K562 (cell line): Measurements from ENCODE around the gene POFUT2. TPM values are rescaled to one million over a fixed set of nuclear protein-coding genes. Genes with fewer than 3 reads are reported as not detected.

ENCODE experiments used
- ATAC-seq: fragments of 200-7000 bp; cut with Tn5 transposase; 3 replicates; pipeline ENCODE4 v1.9.1; 2020; ENCODE audit warnings: moderate library complexity
- BruUV-seq: library from RNA; stranded (reverse); fragments of 400-500 nt; replicated peaks from 2 replicates; lab custom pipeline; 2021; lab: Mats Ljungman, UMichigan
- CTCF ChIA-PET: fragments of 300-600 bp; formaldehyde crosslinking; extraction: SDS; loops from one replicate; lab custom pipeline; 2021; ENCODE audit warnings: low intra/inter-chr PET ratio; lab: Yijun Ruan, JAX
- POLR2A ChIA-PET: fragments of 300-600, 350-650 bp; sonication (Branson Sonifier 250); formaldehyde crosslinking; extraction: SDS; loops from one replicate; lab custom pipeline; 2021; ENCODE audit warnings: antibody characterized with exemption, inconsistent platforms; lab: Yijun Ruan, JAX
- DNase-seq, 4 experiments: peaks; one replicate each; pipeline versions ENCODE4 v3.0.0 to v3.0.0-alpha.2; 2011 to 2018; ENCODE audit warnings: low spot score in 3 of 4, mixed read lengths in 3 of 4; ENCODE audit errors: extremely low read depth in 1 of 4
- FAIRE-seq: peaks from 2 replicates; lab custom pipeline; 2011; peaks lifted over from hg19 to GRCh38; lab: Jason Lieb, UNC
- H2AFZ ChIP-seq: 2 replicates; pipeline ENCODE4 v1.6.0; 2011; ENCODE audit warnings: low read depth, low read length, control low read depth, inconsistent platforms
- H3K27ac ChIP-seq: fragments of 200-600 bp; 3 replicates; pipeline ENCODE4 v1.8.0; 2011; ENCODE audit warnings: low read depth, mild to moderate bottlenecking, control low read depth, inconsistent platforms, low read length, moderate library complexity, mixed read lengths; ENCODE audit errors: extremely low read depth
- H3K27me3 ChIP-seq, 2 experiments: fragments of 300-600 bp in 1 of 2; 2 replicates in 1 of 2; 3 replicates in 1 of 2; pipeline versions ENCODE4 v1.6.0 to v1.8.0; 2011; ENCODE audit warnings: inconsistent platforms in 2 of 2, low read length in 2 of 2, mild to moderate bottlenecking in 1 of 2, mixed read lengths in 1 of 2, moderate library complexity in 1 of 2; ENCODE audit not compliant: control insufficient read depth in 2 of 2, insufficient read depth in 2 of 2
- H3K36me3 ChIP-seq: fragments of 300-600 bp; 3 replicates; pipeline ENCODE4 v1.8.0; 2011; ENCODE audit warnings: mild to moderate bottlenecking, low read length, inconsistent platforms; ENCODE audit not compliant: control insufficient read depth, insufficient read depth
- H3K4me1 ChIP-seq, 2 experiments: fragments of 200-600 bp in 1 of 2; replicated peaks in 1 of 2; 2 replicates in 1 of 2; 3 replicates in 1 of 2; pipeline versions ENCODE4 v1.5.1 to v1.8.0; 2011; ENCODE audit warnings: inconsistent platforms in 2 of 2, low read length in 2 of 2, mild to moderate bottlenecking in 1 of 2, mixed read lengths in 1 of 2, moderate library complexity in 1 of 2; ENCODE audit not compliant: control insufficient read depth in 2 of 2, insufficient read depth in 2 of 2
- H3K4me2 ChIP-seq: 2 replicates; pipeline ENCODE4 v1.6.1; 2011; ENCODE audit warnings: low read length, control low read depth, inconsistent platforms, mixed read lengths; ENCODE audit not compliant: insufficient read depth
- H3K4me3 ChIP-seq: fragments of 200-600 bp; sonication (generic), shearing (Covaris generic); 2 replicates; pipeline ENCODE4 v1.5.1; 2016; ENCODE audit warnings: control low read depth, inconsistent platforms
- H3K79me2 ChIP-seq: fragments of 200-600 bp; 3 replicates; pipeline ENCODE4 v1.8.0; 2011; ENCODE audit warnings: low read length, inconsistent platforms; ENCODE audit not compliant: control insufficient read depth, insufficient read depth
- H3K9ac ChIP-seq, 2 experiments: 2 replicates each; pipeline versions ENCODE4 v1.6.0 to v1.6.1; 2011; ENCODE audit warnings: low read depth in 2 of 2, low read length in 2 of 2, control low read depth in 1 of 2, inconsistent platforms in 1 of 2, mild to moderate bottlenecking in 1 of 2, mixed read lengths in 1 of 2; ENCODE audit not compliant: insufficient read depth in 1 of 2
- H3K9me1 ChIP-seq: one replicate; pipeline ENCODE4 v1.6.0; 2011; ENCODE audit warnings: inconsistent platforms, mild to moderate bottlenecking, low read length, moderate library complexity; ENCODE audit not compliant: control insufficient read depth, insufficient read depth
- H3K9me3 ChIP-seq: replicated peaks from 2 replicates; pipeline ENCODE4 v1.5.1; 2011; ENCODE audit warnings: low read depth, low read length, inconsistent platforms; ENCODE audit not compliant: control insufficient read depth, insufficient read depth
- H4K20me1 ChIP-seq: replicated peaks from 2 replicates; pipeline ENCODE4 v1.6.1; 2011; ENCODE audit warnings: low read length, inconsistent platforms, mixed read lengths; ENCODE audit not compliant: control insufficient read depth, insufficient read depth
- ARID1B ChIP-seq: fragments of 450-650 bp; IDR thresholded peaks from 2 replicates; pipeline ENCODE4 v1.6.1; 2016; ENCODE audit warnings: antibody characterized with exemption, mild to moderate bottlenecking, inconsistent platforms
- EHMT2 ChIP-seq: fragments of 450-650 bp; IDR thresholded peaks from 2 replicates; pipeline ENCODE4 v1.6.1; 2018; ENCODE audit warnings: antibody characterized with exemption
- FUS ChIP-seq: fragments of 200-400 bp; formaldehyde crosslinking; optimal IDR thresholded peaks from 2 replicates; pipeline ENCODE3; 2017; ENCODE audit warnings: low read depth, low read length
- MCM7 ChIP-seq, 2 experiments: fragments of 450-650 bp; IDR thresholded peaks; 2 replicates each; pipeline ENCODE4 v1.6.1; 2016 to 2018
- SIX5 ChIP-seq, 2 experiments: IDR thresholded peaks; 2 replicates each; pipeline ENCODE4 v1.6.1; 2011; ENCODE audit warnings: low read length in 2 of 2, borderline replicate concordance in 1 of 2, low read depth in 1 of 2, mild to moderate bottlenecking in 1 of 2, moderate library complexity in 1 of 2; ENCODE audit not compliant: insufficient read depth in 1 of 2
- SP1 ChIP-seq: sonication (generic); formaldehyde crosslinking; IDR thresholded peaks from 2 replicates; pipeline ENCODE4 v1.8.1; 2022; ENCODE audit warnings: mild to moderate bottlenecking, missing genetic modification reagents
- TBP ChIP-seq: optimal IDR thresholded peaks from 2 replicates; pipeline ENCODE3; 2011; ENCODE audit warnings: low read depth, low read length, improper control_type of control experiment
- TCFL5 ChIP-seq: fragments of 250-450 bp; sonication (Bioruptor Pico); conservative IDR thresholded peaks from 2 replicates; pipeline ENCODE4 v1.6.1; 2021; ENCODE audit warnings: mild to moderate bottlenecking, moderate library complexity, matching md5 sums
- WHSC1 ChIP-seq: IDR thresholded peaks from one replicate; pipeline ENCODE4 v1.6.1; 2012; ENCODE audit warnings: low read length, control low read depth, inconsistent platforms
- ZNF212 ChIP-seq: fragments of 450-650 bp; formaldehyde crosslinking; IDR thresholded peaks from 2 replicates; pipeline ENCODE4 v1.4.0; 2020; ENCODE audit warnings: mild to moderate bottlenecking
- ZNF668 ChIP-seq: fragments of 250-450 bp; sonication (Bioruptor Pico); IDR thresholded peaks from 2 replicates; pipeline ENCODE4 v1.8.0; 2022; ENCODE audit warnings: mild to moderate bottlenecking, inconsistent platforms
- ZNF77 ChIP-seq: fragments of 250-450 bp; sonication (Bioruptor Pico); IDR thresholded peaks from 2 replicates; pipeline ENCODE4 v1.5.0; 2020
- ZNF830 ChIP-seq: fragments of 250-450 bp; sonication (Bioruptor Pico); IDR thresholded peaks from 2 replicates; pipeline ENCODE4 v1.5.0; 2021; ENCODE audit warnings: mild to moderate bottlenecking
- WGBS: fragments of 100-300 bp; shearing (Covaris generic); methylation state at CpG from one replicate; pipeline ENCODE4 v1.1.6; 2016; ENCODE audit warnings: low coverage, mixed read lengths; ENCODE audit not compliant: insufficient coverage; ENCODE audit errors: missing lambda C conversion rate; 5-methylcytosine and 5-hydroxymethylcytosine counted together
- in situ Hi-C: fragments of 300-500 bp; cut with MboI; formaldehyde crosslinking; loops from 4 replicates; pipeline ENCODE4 v1.15.0; 2018; ENCODE audit warnings: inconsistent platforms, mixed read lengths
- intact Hi-C: fragments of 100-400 bp; cut with micrococcal nuclease; formaldehyde crosslinking; loops from 2 replicates; pipeline ENCODE4 v1.14.2; 2022
- polyA plus RNA-seq, 8 experiments: library from polyadenylated mRNA; depleted of rRNA in 4 of 8; stranded (reverse) in 5 of 8; unstranded in 3 of 8; fragments of >200 nt; fragmentation: Nextera tagmentation in 2 of 8; fragmentation: Illumina TruSeq in 1 of 8; extraction: Ambion mirVana in 2 of 8; extraction: Trizol in 1 of 8; gene quantifications; 2 replicates each; pipeline versions ENCODE4 v1.2.1 to v1.2.3, GENCODE V29; 2011 to 2014; ENCODE audit warnings: inconsistent platforms in 1 of 8, missing spikeins in 1 of 8
- total RNA-seq, 7 experiments: library from RNA; depleted of rRNA in 6 of 7; stranded (reverse); fragments of >200 nt in 6 of 7; fragmentation: Illumina TruSeq in 2 of 7; extraction: Trizol in 2 of 7; gene quantifications; 2 replicates each; pipeline versions ENCODE4 v1.2.1 to v1.2.3, GENCODE V29; 2011 to 2021; ENCODE audit warnings: low replicate concordance in 1 of 7
- TF ChIP-seq, protein P1 (sequence below): fragments of 450-650 bp; formaldehyde crosslinking; conservative IDR thresholded peaks from 2 replicates; pipeline ENCODE4 v1.4.0; 2022; ENCODE audit warnings: mild to moderate bottlenecking, missing genetic modification characterization
- TF ChIP-seq, protein P2 (sequence below): fragments of 150-350 bp; conservative IDR thresholded peaks from 2 replicates; pipeline ENCODE4 v1.6.1; 2014; ENCODE audit warnings: low read length
- TF ChIP-seq, protein P3 (sequence below): fragments of 450-650 bp; IDR thresholded peaks from 2 replicates; pipeline ENCODE4 v1.6.1; 2016; ENCODE audit warnings: missing biosample characterization, missing genetic modification characterization
- TF ChIP-seq, protein P4 (sequence below): sonication (generic); formaldehyde crosslinking; IDR thresholded peaks from 2 replicates; pipeline ENCODE4 v1.8.1; 2023; ENCODE audit warnings: mild to moderate bottlenecking, missing genetic modification reagents

POFUT2 gene
- total and polyA plus RNA-seq, 9 of the 15 experiments (the other 6 are each of a cell fraction or from before 2014, with no cell fraction given) = 1.1 to 24.2 (median 11.0) TPM

DNA sequence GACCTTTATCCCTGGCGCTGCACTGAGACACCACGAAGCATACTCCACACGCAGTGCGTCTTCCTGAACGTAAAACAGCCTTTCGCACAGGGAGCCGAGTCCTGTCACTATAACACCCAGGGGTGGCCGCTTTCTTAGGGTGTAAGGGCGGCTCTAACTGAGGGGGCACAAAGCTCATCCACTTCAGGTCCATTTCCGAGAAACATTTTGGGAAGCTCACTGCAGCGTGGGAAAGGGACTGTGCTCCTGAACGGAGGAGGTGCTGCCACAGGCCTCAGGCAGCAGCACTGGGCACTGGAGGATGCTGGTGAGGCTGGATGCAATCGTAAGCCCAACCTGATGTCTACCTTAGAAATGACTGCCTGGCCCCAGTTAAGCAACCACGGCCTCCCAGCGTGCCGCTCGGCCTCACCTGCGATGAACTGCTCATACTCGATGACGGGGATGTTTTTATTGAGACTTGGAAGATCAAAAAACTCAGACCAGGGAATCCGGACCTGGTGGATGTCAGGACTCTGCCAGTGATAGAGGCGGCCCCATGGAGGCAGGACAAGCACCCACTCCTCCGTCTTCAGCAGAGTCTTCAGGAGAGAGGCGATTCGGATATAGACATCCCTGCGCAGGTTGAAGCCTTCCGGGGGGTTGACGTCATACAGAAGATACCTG lies 2.3 kb downstream of the POFUT2 start:
- TF ChIP-seq EHMT2 (no peak), FUS (no peak), ARID1B (no peak), SP1 (CRISPR knock-in tag) (no peak), ZNF212 (CRISPR knock-in tag) (no peak), TBP (no peak), ZNF668 (CRISPR knock-in tag) (no peak), SIX5 (IDR thresholded peaks at IDR 0.05; ENCODE audit: borderline replicate concordance in 1 of 2, insufficient read depth in 1 of 2, low read depth in 1 of 2, low read length in 2 of 2) (no peak), ZNF830 (CRISPR knock-in tag) (no peak), MCM7 (IDR thresholded peaks at IDR 0.05) (no peak), TCFL5 (CRISPR knock-in tag) (no peak), ZNF77 (CRISPR knock-in tag) (no peak), WHSC1 (no peak)
- TF ChIP-seq, protein P1, sequence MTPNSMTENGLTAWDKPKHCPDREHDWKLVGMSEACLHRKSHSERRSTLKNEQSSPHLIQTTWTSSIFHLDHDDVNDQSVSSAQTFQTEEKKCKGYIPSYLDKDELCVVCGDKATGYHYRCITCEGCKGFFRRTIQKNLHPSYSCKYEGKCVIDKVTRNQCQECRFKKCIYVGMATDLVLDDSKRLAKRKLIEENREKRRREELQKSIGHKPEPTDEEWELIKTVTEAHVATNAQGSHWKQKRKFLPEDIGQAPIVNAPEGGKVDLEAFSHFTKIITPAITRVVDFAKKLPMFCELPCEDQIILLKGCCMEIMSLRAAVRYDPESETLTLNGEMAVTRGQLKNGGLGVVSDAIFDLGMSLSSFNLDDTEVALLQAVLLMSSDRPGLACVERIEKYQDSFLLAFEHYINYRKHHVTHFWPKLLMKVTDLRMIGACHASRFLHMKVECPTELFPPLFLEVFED = no peak
- TF ChIP-seq, protein P2, sequence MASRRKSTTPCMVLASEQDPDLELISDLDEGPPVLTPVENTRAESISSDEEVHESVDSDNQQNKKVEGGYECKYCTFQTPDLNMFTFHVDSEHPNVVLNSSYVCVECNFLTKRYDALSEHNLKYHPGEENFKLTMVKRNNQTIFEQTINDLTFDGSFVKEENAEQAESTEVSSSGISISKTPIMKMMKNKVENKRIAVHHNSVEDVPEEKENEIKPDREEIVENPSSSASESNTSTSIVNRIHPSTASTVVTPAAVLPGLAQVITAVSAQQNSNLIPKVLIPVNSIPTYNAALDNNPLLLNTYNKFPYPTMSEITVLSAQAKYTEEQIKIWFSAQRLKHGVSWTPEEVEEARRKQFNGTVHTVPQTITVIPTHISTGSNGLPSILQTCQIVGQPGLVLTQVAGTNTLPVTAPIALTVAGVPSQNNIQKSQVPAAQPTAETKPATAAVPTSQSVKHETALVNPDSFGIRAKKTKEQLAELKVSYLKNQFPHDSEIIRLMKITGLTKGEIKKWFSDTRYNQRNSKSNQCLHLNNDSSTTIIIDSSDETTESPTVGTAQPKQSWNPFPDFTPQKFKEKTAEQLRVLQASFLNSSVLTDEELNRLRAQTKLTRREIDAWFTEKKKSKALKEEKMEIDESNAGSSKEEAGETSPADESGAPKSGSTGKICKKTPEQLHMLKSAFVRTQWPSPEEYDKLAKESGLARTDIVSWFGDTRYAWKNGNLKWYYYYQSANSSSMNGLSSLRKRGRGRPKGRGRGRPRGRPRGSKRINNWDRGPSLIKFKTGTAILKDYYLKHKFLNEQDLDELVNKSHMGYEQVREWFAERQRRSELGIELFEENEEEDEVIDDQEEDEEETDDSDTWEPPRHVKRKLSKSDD = no peak
- TF ChIP-seq, protein P3, sequence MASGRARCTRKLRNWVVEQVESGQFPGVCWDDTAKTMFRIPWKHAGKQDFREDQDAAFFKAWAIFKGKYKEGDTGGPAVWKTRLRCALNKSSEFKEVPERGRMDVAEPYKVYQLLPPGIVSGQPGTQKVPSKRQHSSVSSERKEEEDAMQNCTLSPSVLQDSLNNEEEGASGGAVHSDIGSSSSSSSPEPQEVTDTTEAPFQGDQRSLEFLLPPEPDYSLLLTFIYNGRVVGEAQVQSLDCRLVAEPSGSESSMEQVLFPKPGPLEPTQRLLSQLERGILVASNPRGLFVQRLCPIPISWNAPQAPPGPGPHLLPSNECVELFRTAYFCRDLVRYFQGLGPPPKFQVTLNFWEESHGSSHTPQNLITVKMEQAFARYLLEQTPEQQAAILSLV (tag) = no peak
- TF ChIP-seq, protein P4, sequence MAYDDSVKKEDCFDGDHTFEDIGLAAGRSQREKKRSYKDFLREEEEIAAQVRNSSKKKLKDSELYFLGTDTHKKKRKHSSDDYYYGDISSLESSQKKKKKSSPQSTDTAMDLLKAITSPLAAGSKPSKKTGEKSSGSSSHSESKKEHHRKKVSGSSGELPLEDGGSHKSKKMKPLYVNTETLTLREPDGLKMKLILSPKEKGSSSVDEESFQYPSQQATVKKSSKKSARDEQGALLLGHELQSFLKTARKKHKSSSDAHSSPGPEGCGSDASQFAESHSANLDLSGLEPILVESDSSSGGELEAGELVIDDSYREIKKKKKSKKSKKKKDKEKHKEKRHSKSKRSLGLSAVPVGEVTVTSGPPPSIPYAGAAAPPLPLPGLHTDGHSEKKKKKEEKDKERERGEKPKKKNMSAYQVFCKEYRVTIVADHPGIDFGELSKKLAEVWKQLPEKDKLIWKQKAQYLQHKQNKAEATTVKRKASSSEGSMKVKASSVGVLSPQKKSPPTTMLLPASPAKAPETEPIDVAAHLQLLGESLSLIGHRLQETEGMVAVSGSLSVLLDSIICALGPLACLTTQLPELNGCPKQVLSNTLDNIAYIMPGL (CRISPR knock-in tag) = no peak
- FAIRE-seq (no peak), ATAC-seq (no peak), DNase-seq (no peak)
- H3K4me2 ChIP-seq = no peak overlapping the region
- no peak overlapping the region for H3K4me3 ChIP-seq
- no TSS peak for BruUV-seq
- H3K27ac ChIP-seq = no peak overlapping the region
- H3K27me3 ChIP-seq = no peaks in the 10 kb centered on the region
- peaks cover 50% of the 10 kb centered on the region; the same call in 2 of the 3 replicates for H3K36me3 ChIP-seq
- no peaks in the 10 kb centered on the region for H4K20me1 ChIP-seq
- POLR2A ChIA-PET = no interaction called here
- no peaks in the 10 kb centered on the region for H3K9me1 ChIP-seq
- 91% methylated on average over 28 of the region's 28 CpGs for WGBS
- intact Hi-C loops (no loop called here), in situ Hi-C loops (loop anchor here (5.0 kb wide), 1 partner anchor 138 kb away; no protein-coding TSS in a partner anchor)
- no peak overlapping the region for H2AFZ ChIP-seq
- H3K9ac ChIP-seq = no peak overlapping the region
- H3K4me1 ChIP-seq = peaks cover 4 to 23% of the 10 kb centered on the region in 2 experiments; a peak in 3 of 5 replicates
- peaks cover 13% of the 10 kb centered on the region; the same call in 2 of the 3 replicates for H3K79me2 ChIP-seq
- H3K9me3 ChIP-seq = no peaks in the 10 kb centered on the region
- CTCF ChIA-PET = no interaction called here
